Endothelial cell (in vitro differentiated cells): Measurements from ENCODE around the gene PPM1H. TPM values are rescaled to one million over a fixed set of nuclear protein-coding genes. Genes with fewer than 3 reads are reported as not detected.
A peak's percentile ranks its signal among the peaks of the same experiment; 100 is the strongest.

Experiments
- DNase-seq: peaks from one replicate; pipeline ENCODE4 v3.0.0; 2021; ENCODE audit warnings: low spot score
- H3K27ac Mint-ChIP-seq: one replicate; pipeline ENCODE4 v1.8.0; 2021; ENCODE audit warnings: mixed read lengths, inconsistent platforms; ENCODE audit not compliant: unreplicated experiment
- H3K27me3 Mint-ChIP-seq: one replicate; pipeline ENCODE4 v1.8.0; 2021; ENCODE audit warnings: mild to moderate bottlenecking, moderate library complexity, mixed read lengths, inconsistent platforms; ENCODE audit not compliant: unreplicated experiment
- H3K36me3 Mint-ChIP-seq: one replicate; pipeline ENCODE4 v1.8.0; 2021; ENCODE audit warnings: mild to moderate bottlenecking, low read depth, mixed read lengths, inconsistent platforms; ENCODE audit not compliant: unreplicated experiment
- H3K4me1 Mint-ChIP-seq: one replicate; pipeline ENCODE4 v1.8.0; 2021; ENCODE audit warnings: mild to moderate bottlenecking, mixed read lengths, inconsistent platforms; ENCODE audit not compliant: unreplicated experiment
- H3K4me3 Mint-ChIP-seq: one replicate; pipeline ENCODE4 v1.8.0; 2021; ENCODE audit warnings: mild to moderate bottlenecking, mixed read lengths, inconsistent platforms; ENCODE audit not compliant: unreplicated experiment
- H3K9me3 Mint-ChIP-seq: one replicate; pipeline ENCODE4 v1.8.0; 2021; ENCODE audit warnings: mixed read lengths, inconsistent platforms; ENCODE audit not compliant: unreplicated experiment
- CTCF ChIP-seq: fragments of 200-600 bp; sonication (generic); IDR thresholded peaks from one replicate; pipeline ENCODE4 v1.5.0; 2021; ENCODE audit warnings: antibody characterized with exemption; ENCODE audit not compliant: unreplicated experiment
- total RNA-seq: library from RNA; stranded (reverse); fragmentation: NEBNext Ultra II Directional; extraction: Animal tissue kit (Norgen Biotek cat#: 25700); gene quantifications from one replicate; pipeline ENCODE4 v1.2.1, GENCODE V29; 2021; ENCODE audit not compliant: unreplicated experiment

Gene PPM1H
- total RNA-seq, 1 donor from 2014 or later: 71.8 TPM

- H3K27me3 Mint-ChIP-seq: peaks cover 2% of the 10 kb centered on the region
- H3K4me1 Mint-ChIP-seq: peaks cover 5% of the 10 kb centered on the region
- no peak overlapping the region for H3K4me3 Mint-ChIP-seq
- peaks cover 5% of the 10 kb centered on the region for H3K36me3 Mint-ChIP-seq
- no peak for DNase-seq
- no peak for TF ChIP-seq CTCF
- peak overlapping the region; percentile 6 for H3K27ac Mint-ChIP-seq
- H3K9me3 Mint-ChIP-seq: no peaks in the 10 kb centered on the region
Observed at GRCh38 chr12:62640910-62641448, 294.0 kb downstream of the PPM1H start.

GRCh38 chr12:62637679-62638078 is 297.3 kb downstream of the PPM1H start:
- H3K4me1 Mint-ChIP-seq: peaks cover 8% of the 10 kb centered on the region
- no peak overlapping the region for H3K27ac Mint-ChIP-seq
- no peak overlapping the region for H3K4me3 Mint-ChIP-seq
- no peaks in the 10 kb centered on the region for H3K36me3 Mint-ChIP-seq
- no peaks in the 10 kb centered on the region for H3K9me3 Mint-ChIP-seq
- no peak for TF ChIP-seq CTCF
- DNase-seq: no peak
- H3K27me3 Mint-ChIP-seq: no peaks in the 10 kb centered on the region

- Mint-ChIP-seq H3K36me3 (no peaks in the 10 kb centered on the region), H3K9me3 (no peaks in the 10 kb centered on the region), H3K27ac (no peak overlapping the region), H3K27me3 (no peaks in the 10 kb centered on the region), H3K4me3 (no peak overlapping the region), H3K4me1 (peaks cover 7% of the 10 kb centered on the region)
- DNase-seq: no peak
- no peak for TF ChIP-seq CTCF
Observed at GRCh38 chr12:62635649-62636048, 299.3 kb downstream of the PPM1H start.

GRCh38 chr12:62632411-62632918 is 302.5 kb downstream of the PPM1H start:
- peak; percentile 20 for DNase-seq
- peaks cover 8% of the 10 kb centered on the region for H3K4me1 Mint-ChIP-seq
- H3K36me3 Mint-ChIP-seq: no peaks in the 10 kb centered on the region
- H3K4me3 Mint-ChIP-seq: no peak overlapping the region
- no peaks in the 10 kb centered on the region for H3K9me3 Mint-ChIP-seq
- H3K27ac Mint-ChIP-seq: no peak overlapping the region
- H3K27me3 Mint-ChIP-seq: peaks cover 4% of the 10 kb centered on the region
- TF ChIP-seq CTCF: no peak

- no peak for TF ChIP-seq CTCF
- DNase-seq: peak; percentile 62
- Mint-ChIP-seq H3K36me3 (no peaks in the 10 kb centered on the region), H3K27ac (no peak overlapping the region), H3K9me3 (no peaks in the 10 kb centered on the region), H3K4me3 (peak overlapping the region; percentile 79), H3K4me1 (peaks cover 14% of the 10 kb centered on the region), H3K27me3 (peaks cover 4% of the 10 kb centered on the region)
Observed at GRCh38 chr12:62631471-62632410, 303.2 kb downstream of the PPM1H start.
